NB4 (cell line): Measurements from ENCODE around the gene S100A11.

Experiments used
- DNase-seq: peaks from one replicate; pipeline ENCODE4 v3.0.0; 2010; ENCODE audit warnings: low read depth
- H3K4me3 ChIP-seq: one replicate; pipeline ENCODE4 v1.5.1; 2011; ENCODE audit warnings: mild to moderate bottlenecking, low read depth, low read length, moderate library complexity
- CTCF ChIP-seq: IDR thresholded peaks from one replicate; pipeline ENCODE4 v1.5.1; 2012; ENCODE audit warnings: low read depth, low read length
- MYC ChIP-seq: IDR thresholded peaks from 2 replicates; pipeline ENCODE4 v1.6.1; 2011; ENCODE audit warnings: low read depth, low read length
- POLR2A ChIP-seq: IDR thresholded peaks from 2 replicates; pipeline ENCODE4 v1.6.1; 2011; ENCODE audit warnings: mild to moderate bottlenecking; ENCODE audit not compliant: insufficient read length; ENCODE audit errors: extremely low read depth
- TF ChIP-seq, protein P1 (sequence below): IDR thresholded peaks from 2 replicates; pipeline ENCODE4 v1.6.1; 2011; ENCODE audit warnings: low read depth, low read length

The S100A11 gene

DNA sequence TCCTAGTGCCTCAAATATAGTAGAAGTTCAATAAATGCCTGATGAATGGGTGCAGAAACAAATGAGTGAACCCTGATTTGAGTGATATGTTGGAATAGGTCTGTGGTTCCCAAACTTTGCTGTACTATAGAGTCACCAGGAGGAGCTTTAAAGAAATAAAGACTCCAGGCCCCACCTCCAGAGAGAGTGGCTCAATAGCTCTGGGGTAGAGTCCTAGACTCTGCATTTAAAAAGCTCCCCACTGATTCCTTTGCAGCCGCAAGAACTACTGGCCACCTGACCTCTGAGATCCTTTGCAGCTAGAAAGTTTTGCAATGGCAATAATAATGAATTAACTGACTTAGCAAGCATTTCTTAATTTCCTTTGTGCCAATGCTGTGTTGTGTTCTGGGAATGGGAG, 31.1 kb upstream of the S100A11 start:
- TF ChIP-seq POLR2A (no peak), CTCF (no peak), MYC (no peak)
- TF ChIP-seq, protein P1, sequence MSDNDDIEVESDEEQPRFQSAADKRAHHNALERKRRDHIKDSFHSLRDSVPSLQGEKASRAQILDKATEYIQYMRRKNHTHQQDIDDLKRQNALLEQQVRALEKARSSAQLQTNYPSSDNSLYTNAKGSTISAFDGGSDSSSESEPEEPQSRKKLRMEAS = no peak
- DNase-seq = no peak

GRCh38 chr1:152067150-152067549, 30.3 kb upstream of the S100A11 start:
- H3K4me3 ChIP-seq = no peak overlapping the region
- no peak for TF ChIP-seq CTCF
- no peak for TF ChIP-seq POLR2A
- no peak for TF ChIP-seq MYC
- TF ChIP-seq, protein P1 = no peak
- DNase-seq = peak; percentile 11

More for the DNA sequence above, 31.1 kb upstream of the S100A11 start:
- no peak overlapping the region for H3K4me3 ChIP-seq

GRCh38 chr1:152061952-152062351, 25.1 kb upstream of the S100A11 start:
- no peak overlapping the region for H3K4me3 ChIP-seq
- no peak for DNase-seq
- TF ChIP-seq MYC = no peak
- TF ChIP-seq POLR2A = no peak
- TF ChIP-seq, protein P1 = no peak
- TF ChIP-seq CTCF = no peak

GRCh38 chr1:152053375-152053774, 16.6 kb upstream of the S100A11 start:
- DNase-seq = no peak
- TF ChIP-seq, protein P1 = no peak
- H3K4me3 ChIP-seq = no peak overlapping the region

DNA sequence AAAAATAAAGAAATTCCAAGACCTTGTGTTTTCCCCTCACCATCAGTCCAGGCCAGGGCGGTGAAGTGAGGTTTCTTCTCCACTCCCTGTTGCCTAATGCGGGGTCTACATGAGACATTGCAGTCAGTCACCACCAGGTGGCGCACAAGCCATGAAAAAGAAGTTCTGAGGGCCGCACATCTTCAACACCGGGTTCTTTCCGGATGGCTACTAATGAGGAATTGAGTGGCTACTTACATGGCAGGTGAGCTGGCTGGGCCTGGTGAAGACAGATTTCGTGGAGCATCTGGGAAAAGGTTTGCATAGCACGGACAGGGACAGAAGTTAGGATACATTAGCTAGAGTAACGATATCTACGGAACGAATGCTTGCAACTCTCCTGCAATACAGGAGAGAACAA, 15.8 kb upstream of the S100A11 start:
- peak; percentile 83 for DNase-seq
- H3K4me3 ChIP-seq = no peak overlapping the region
- TF ChIP-seq MYC = 0 out of 2 replicates have a peak, but pooled peaks have one; percentile 29
- TF ChIP-seq, protein P1 = peak; percentile 65
- peak; percentile 74 for TF ChIP-seq CTCF
- TF ChIP-seq POLR2A = no peak

- peak; percentile 34 for DNase-seq
- TF ChIP-seq CTCF (no peak), MYC (no peak), POLR2A (no peak)
- TF ChIP-seq, protein P1 = no peak
- no peak overlapping the region for H3K4me3 ChIP-seq
Observed at GRCh38 chr1:152050886-152051675, 14.3 kb upstream of the S100A11 start.
